Measurements from ENCODE around the gene STX16.
"Not testable (repeated sequence)": the region's sequence is repeated elsewhere in the genome, so short reads cannot be mapped to it uniquely, and the experiment has no call there.

STX16 gene

DNA sequence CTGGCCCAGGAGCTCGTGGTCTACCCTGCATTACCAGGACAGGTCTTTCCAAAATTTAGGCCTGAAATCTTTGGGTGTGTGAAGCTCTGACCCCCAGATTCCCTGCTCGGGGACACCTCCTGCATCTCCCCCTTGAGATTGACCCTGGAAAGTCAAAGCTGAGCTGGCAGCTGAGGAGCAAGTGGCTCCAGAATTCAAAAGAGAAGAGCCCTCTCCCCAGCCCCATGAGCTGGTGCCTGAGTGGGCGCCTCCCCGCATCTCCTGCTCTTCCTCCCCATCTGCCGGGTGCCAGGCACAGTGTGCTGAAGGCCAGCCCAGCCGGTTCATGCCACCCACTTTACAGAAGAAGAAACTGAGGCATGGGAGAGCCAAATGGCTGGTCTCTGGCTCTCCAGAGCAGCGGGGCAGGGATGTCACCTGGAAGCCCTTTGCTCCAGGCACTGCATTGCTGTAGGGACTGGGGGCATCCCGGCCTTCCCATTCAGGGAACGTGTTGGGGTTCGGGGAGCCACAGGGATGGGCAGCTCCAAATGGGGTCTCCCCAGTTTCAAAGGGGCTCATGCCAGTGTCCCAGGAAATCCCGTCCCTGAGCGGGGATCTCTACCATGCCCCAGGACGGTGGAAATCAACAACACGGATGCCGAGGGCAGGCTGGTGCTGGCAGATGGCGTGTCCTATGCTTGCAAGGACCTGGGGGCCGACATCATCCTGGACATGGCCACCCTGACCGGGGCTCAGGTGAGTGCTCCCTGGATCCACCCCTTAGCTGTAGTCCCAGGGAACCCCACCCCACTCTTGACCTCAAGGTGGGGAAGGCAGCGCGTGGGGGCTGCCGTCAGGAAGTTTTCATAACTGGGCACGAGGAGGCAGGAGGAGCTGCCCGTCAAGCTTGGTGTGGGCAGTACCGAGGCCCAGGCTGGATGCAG is 62.0 kb downstream of the STX16 start:
- DNase-seq = peak; percentile 25

DNA sequence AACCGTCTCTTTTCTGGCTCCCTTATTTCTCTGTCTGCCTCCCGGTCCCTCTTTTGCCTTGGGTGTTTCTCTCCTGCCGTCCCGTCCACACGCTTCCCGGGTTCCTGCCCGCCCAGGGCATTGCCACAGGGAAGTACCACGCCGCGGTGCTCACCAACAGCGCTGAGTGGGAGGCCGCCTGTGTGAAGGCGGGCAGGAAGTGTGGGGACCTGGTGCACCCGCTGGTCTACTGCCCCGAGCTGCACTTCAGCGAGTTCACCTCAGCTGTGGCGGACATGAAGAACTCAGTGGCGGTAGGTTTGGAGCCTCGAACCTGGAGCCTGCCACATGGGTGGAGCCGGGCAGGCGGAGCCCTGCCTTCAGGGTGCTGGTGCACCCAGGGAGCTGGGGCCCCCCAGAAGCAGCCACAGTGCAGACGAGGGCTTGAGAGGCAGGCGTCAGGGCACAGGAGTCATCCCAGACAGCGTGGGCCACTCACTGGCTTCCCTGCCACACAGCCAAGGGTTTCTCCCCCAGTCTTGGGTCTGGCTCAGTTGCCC is 62.8 kb downstream of the STX16 start:
- DNase-seq = peak; percentile 23

DNA sequence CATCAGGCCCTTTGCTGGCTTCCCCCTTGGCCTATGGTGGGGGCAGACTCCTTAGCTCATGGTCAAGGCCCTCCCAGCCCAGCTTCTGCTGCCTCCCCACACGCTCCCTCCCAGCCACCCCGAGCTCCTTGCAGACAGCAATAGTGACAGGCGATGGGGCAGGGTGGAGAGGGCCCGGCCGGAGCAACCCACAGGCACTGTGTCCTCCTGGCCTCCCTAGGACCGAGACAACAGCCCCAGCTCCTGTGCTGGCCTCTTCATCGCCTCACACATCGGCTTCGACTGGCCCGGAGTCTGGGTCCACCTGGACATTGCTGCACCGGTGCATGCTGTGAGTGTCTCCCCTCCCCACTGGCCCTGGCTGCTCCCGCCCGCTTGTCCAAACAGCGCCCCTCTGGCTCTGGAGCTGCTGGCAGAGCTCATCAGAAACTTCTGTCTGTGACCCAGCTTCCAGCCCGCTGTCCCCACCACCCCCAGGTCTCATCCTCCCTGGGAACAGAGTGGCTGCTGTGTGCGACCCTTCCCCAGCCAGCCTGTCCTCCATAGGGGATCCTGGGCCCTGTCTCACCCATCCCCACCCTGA is 63.3 kb downstream of the STX16 start:
- peak; percentile 26 for DNase-seq

DNA sequence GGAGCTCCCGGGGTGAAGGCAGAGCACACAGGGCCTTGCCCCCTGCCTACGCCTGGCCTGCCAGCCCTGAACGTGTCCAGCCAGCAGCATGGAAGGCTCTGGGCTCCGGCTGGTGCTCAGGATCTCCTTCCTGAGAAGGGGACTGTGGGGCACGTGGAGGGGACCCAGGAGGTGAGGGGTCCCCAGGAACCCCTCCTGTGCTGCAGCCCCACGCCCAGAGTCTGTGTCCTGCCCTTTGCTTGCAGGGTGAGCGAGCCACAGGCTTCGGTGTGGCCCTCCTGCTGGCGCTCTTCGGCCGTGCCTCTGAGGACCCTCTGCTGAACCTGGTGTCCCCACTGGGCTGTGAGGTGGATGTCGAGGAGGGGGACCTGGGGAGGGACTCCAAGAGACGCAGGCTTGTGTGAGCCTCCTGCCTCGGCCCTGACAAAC is 63.9 kb downstream of the STX16 start:
- no peak for DNase-seq

DNA sequence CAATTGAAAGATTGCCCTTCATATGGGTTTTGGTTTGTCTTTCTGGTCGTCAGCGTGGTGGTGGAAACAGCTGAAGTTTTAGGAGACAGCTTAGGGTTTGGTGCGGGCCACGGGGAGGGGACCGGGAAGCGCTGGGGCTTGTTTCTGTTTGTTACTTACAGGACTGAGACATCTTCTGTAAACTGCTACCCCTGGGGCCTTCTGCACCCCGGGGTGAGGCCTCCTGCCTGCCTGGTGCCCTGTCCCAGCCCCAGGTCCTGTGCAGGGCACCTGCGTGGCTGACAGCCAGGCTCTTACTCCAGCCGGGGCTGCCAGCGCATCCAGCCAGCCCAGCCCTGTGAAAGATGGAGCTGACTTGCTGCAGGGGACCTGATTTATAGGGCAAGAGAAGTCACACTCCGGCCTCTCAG is 64.3 kb downstream of the STX16 start:
- DNase-seq = peak; percentile 29

DNA sequence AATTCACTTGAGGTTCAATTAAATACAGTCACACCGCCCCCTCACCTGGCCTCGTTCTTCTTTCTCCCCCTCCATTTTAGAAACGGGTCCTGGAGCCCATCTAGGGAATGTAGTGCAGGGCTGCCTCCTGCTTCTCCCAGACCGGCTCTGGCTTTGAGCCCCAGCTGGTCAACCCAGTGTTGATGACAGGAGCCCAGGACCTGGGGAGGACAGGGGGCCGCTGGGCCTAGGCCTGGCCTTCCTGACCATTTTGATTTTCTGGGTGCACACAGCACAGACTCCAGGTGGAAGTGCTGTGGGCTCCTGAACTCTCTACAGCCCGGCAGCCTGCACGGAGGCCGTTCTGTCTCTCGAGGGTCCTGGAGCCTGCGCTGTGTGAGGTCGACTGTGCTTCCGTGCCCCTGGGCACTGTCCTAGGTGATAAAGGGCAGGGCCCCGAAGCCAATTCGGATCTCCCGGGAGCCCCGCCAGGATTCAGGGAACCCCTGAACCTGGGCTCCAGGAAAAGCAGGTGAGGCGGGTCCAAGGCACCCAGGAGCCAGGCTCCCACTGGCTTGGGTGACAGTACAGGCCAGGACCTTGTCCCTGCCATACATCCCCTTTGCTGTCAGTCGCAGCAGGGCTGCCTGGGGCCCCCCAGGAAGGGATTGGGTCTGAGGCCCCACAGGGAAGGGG is 64.9 kb downstream of the STX16 start:
- peak; percentile 23 for DNase-seq

DNA sequence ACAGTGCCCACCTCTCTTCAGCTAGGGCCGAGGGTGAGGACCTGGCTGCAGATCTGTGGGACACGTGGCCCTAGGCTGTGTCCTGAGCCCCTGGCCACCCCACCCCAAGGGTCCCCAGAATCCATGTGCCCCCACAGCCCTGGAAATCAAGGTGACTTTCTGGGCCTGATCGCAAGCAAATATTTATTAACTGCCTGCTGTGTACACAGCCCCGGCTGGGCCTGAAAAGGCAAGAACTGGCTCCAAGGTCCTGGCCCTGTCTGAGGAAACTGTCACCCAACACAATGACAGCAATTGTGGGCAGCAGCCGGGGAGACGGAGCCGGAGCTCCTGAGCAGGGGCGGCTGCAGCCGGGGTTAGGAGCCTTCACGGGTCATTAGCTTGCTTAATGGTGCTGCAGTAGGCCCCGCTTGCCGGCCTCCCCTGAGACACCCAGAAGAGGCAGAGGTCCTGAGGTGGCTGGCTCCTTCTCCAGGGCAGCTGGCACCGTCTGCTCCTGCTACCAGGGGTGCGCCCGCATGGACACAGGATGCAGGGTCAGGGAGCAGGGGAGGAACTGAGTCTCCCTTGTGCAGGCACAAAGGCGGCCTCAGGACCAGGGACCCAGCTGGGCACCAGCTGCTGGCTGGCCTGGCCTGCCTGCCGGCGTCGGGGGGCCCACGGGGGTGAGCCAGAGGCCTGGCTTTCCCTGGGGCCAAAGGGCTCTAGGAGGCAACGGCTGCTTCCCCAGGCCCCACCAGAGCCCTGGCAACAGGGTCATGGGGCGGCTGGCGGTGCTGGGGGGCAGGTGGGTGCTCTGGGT is 65.6 kb downstream of the STX16 start:
- DNase-seq = peak; percentile 29

DNA sequence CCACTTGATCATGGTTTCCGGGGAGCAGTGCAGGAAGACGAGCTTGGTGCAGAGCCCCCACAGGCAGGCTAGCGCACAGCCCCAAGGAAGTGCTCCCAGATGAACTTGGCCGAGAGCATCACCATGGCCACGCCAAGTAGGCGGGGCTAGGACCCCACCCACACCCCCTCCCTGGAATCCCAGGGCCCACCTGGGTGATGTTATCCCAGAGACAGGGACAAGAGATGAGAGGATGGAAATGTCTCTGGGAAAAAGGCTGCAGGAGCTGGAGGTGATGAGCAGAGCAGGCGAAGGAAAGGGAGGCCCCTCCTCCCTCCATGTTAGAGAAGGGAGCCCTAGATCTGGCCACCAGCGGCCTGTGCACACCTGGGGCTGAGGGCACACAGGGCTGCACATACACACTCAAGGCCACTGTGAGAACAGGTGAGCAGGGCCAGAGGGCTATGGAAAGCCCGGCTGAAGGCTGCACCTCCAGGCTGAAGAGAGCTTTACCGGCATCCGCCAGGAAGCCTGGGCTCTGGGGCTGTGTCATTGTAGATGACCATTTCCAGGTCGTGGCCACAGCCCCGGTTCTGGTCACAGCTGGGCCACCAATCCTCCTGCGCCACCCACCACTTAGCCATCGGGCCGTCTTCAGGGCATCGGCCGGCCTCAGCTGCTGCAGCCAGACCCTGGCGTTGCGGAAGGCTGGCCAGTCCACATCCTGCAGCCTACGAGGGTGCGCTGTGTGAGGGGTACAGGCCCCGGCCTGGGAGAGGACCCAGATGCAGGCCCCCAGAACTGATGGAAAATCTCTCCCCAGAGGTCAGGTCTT is 66.4 kb downstream of the STX16 start:
- peak; percentile 29 for DNase-seq

DNA sequence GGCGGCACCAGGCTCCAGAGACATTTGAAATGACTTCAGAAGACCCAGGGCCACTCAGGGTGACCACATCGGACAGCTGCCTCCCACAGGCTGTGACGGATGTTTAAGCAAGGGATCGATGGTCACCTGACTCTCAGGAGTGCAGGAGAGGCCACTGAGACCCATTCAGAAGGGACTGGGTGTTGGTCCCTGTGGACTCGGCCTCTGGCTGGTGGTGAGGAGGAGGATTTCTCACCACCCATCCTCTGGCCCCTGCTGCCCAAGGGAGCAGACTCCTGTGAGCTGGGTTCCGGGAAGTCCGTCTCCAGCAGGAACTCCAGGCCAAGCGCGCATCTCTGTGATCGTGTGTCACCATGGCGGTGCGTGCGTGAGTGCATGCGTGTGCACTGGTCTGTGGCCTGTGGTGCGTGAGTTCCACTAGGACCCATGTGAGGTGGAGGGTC is 67.1 kb downstream of the STX16 start:
- peak; percentile 9 for DNase-seq

DNA sequence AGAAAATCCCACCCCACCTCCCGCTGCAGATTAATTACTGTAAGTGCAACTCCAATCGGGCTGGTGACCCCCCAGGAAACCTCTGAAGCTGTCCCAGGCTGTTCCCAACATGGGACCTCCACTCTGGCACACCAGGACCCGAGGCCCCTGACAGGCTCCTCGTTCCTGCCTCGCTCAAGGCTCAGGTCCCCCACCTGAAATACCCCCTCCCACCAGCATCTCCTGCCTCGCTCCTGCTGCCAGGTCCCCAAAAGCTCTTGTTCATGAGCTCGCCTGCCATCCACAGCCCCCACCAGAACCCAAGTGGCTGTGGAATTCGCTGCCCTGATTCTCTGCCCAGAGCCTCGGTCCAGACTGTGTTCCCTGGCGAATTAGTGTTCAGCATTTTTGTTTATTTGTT is 67.6 kb downstream of the STX16 start:
- DNase-seq = no peak

DNA sequence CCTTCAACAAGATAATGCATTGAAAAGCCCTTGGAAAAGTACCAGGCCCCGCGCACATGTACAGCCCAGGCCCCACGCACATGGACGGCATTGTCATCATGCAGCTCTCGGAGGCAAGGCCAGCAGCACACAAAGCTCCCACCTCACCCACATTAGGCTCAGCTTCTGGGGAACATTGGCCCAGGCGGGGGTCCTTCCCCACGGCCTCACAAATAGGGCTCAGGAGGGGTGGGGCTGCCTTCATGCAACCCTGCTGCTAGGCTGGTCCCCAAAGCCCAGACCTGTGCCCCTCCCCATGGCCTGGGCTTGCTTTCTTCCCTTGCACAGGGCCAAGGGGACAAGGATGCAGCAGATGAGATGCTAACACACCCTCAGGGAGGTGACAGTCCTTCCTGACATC is 68.2 kb downstream of the STX16 start:
- no peak for DNase-seq

- DNase-seq = no peak
Measured at GRCh38 chr20:58719971-58720371, 68.9 kb downstream of the STX16 start.

GRCh38 chr20:58720890-58721289 is 69.8 kb downstream of the STX16 start:
- DNase-seq = no peak

DNA sequence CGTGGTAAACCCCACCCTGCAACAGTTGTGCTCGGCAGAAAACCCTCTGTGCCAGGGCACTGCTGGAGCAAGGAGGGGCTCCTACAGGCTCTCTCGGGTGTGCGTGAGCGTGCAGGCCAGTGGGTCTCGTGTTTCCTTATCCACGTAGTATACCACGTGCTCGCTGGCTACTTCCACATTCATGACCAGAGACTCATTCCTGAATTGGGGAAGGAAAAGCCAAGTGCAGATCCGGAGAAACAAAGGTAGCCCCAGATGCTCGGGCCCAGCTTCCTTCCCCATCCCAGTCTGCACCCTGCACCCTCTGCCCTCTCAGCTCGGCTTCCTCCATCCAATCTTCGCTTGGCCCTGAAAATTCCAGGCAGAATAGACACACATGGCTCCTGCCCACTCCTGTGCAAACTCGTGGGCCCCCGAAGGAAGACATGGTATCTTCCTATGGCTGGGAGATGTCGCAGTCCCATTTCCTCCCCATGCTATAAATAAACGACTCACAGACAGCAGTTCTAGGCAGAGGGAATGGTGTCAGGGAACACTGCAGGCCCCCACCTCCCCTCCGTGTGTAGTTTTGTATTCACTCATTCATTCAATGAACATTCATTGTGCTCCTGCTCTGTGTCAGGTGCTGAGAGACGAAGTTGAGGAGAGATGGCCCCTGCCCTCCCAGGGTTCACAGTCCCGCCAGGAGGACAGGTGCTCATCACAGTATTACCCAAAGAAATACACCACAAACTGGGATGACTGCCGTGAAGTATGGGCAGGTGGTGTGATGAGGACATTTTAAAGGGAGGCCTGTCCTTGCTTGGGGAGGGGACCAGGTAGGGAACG is 71.1 kb downstream of the STX16 start:
- no peak for DNase-seq

DNA sequence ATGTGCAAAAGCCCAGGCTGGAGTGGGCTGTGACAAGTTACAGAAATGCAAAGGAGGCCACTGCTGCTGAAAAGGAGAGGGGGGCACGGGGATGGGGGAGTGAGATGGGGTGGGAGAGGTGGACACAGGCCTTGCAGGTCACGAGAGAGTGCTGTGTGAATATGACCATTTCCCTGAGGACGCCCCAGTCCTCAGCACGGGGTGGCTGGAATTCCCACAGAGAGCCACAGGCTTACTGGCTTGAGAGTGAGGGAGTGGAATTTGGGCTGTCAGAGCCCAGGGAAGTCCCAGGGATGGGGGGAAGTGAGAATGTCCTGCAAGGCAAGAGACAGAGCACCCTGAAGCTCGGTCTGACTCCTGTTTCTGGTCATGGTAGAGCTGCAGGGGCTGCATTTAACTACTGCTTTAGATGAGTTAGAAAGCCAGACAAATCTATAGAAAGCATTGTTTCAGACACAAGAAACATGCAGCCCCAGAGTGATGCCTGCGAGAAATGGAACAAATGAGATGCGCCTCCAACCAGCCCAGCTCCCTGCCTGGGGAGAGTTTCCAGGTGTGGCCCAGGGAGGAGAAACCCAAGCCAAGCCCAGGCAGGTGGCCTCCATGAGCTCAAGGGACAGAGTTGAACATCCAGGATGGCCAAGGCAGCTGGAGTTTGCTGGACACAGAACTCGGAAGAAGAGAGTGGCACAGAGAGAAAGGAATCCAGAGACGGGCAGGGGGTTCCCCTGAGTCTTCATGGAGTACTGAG is 72.0 kb downstream of the STX16 start:
- DNase-seq = no peak

DNA sequence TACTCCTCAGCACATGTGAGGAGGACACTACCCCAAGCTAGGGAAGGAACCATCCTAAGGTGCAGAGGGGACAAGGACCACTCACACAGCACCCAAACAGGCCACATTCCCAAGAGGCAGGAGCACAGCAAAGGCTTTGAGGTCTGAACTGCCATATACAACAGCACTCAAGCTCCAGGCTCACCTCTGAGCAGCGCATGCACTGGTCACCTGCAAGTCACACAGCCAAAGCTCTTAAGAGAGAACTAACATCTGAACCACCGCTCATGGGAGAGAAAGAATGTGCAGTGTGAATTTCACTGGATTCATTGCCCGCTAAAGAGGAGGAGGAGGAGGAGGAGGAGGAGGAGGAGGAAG is 72.5 kb downstream of the STX16 start:
- no peak for DNase-seq

DNA sequence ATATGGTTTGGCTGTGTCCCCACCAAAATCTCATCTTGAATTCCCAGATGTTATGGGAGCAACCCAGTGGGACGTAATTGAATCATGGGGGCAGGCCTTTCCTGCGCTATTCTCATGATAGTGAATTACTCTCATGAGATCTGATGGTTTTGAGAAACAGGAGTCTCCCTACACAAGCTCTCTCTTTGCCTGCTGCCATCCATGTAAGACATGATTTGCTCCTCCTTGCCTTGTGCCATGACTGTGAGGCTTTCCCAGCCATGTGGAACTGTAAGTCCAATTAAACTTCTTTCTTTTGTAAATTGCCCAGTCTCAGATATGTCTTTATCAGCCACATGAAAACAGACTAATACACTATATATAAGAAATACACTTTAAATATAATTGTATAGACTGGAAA is 75.1 kb downstream of the STX16 start:
- not testable (repeated sequence) for DNase-seq
